ELR (cell line): ENCODE data around the gene FLT1.
A peak's percentile ranks its signal among the peaks of the same experiment; 100 is the strongest.

Experiments
- DNase-seq: peaks from one replicate; pipeline ENCODE4 v3.0.0-alpha.2; 2015; ENCODE audit warnings: low read depth

Gene FLT1

DNA sequence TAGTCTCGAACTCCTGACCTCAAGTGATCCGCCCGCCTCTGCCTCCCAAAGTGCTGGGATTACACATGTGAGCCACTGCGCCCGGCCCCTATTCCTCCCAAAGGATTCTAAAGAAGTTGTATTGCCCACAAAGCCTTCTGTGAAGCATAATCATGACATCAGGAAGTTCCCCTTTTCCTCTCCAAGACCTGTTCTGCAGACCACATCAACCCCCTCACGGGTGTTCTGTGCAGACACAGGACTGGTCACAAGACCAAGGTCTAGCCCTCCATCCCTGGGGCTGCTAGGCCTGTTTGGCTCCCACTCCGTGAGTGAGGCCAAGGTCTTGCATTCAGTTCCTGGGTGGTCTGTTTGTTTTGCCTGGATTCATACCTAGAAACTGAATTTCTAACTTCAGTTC lies 178.1 kb downstream of the FLT1 start:
- no peak for DNase-seq

DNA sequence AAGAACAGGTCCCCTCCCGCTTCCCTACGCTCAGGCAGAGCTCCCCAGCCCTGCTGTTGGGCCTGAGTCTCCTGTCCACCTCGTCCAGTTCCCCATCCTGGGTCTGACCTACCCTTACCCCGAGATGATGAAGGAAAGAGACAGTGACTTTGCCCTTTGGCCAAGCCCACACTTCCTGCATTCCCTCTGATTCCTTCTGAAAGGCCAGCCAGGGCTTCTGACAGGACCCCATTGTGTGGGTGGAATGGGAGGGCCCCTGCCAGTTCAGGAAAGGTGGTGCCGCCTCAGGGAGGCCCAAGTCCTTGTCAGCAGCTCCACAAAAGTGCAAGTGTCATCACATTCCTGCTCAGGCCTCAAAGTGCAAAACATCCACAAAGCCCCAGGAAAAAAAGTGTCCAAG lies 178.8 kb downstream of the FLT1 start:
- no peak for DNase-seq

DNA sequence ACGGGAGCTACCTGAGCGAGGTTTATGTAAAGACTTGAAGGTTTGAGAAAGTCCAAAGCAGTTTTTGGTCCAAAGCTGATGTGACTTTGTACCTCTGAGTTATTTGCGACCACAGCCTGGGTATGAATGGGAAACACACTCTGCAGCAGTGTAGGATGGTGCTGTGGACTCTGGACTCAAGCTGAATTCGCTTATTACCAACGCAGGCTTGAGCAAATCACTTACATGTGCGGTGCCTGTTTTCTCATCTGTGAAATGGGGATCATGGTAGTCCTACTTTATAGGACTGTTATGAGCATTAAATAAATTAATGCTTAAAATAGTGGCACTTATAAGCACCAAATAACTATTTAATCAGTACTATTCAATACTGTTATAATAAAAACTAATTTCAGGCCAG lies 180.0 kb downstream of the FLT1 start:
- DNase-seq = no peak

GRCh38 chr13:28313579-28313978 lies 181.3 kb downstream of the FLT1 start:
- DNase-seq = peak; percentile 76

GRCh38 chr13:28306325-28306724 lies 188.6 kb downstream of the FLT1 start:
- no peak for DNase-seq

DNA sequence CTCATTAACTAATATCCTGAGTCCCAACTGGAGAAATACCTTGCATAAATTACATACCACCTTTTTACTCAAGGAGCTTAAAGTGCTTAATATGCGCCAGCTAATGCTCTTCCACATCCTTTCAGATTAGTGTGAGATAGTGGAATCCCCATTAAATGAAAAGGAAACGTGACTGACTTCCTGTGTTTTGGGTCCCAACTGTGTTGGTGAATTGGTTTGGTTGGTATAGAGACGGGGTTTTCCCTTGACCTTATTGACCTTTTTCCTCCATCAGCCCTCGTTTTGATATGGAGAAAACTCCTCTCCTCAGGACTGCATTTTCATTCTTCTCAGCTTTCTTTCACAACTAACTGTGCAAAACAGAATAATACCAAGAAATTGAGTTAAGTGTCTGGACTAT lies 193.1 kb downstream of the FLT1 start:
- no peak for DNase-seq

- no peak for DNase-seq
Measured at GRCh38 chr13:28299916-28300315, 195.0 kb downstream of the FLT1 start.

GRCh38 chr13:28297341-28297740 lies 197.6 kb downstream of the FLT1 start:
- DNase-seq = no peak

DNA sequence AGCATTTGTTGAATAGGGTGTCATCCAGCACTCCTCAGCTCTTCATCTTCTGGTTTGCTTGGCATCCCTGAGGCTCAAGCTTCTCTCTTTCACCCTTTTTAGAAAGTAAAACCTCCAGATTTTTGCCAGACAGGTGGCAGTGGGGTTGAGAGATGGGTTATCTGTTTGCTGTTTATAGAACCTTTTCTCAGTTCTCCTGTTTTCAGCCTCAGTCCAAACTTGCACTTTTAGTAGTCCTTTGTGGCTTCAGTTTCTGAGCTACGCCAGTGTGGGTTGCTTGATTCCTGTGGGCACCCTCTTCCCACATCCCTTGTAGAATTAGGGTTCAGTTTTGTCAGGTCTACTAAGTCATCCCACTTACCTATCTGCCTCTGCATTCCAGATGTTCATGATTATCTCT lies 208.7 kb downstream of the FLT1 start:
- no peak for DNase-seq

DNA sequence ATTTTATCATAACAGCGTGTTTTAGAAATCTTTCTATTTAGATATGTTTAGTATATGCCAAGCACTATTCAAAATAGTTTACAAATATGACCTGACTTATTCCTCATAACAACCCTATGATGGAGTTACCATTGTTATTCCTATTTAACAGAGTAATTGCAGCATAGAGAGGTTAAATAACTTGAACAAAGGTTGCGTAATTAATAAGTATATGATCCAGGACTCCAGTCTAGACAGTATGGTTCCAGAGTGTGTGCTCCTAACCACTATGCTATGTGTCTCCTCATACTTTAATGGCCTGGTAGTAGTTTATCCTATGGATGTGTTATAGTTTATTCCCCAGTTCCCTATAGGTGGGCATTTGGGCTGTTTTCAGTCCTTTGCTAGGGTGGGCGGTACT lies 211.3 kb downstream of the FLT1 start:
- DNase-seq = no peak

GRCh38 chr13:28282451-28282850 lies 212.5 kb downstream of the FLT1 start:
- no peak for DNase-seq

- peak; percentile 18 for DNase-seq
Measured at GRCh38 chr13:28273919-28274318, 221.0 kb downstream of the FLT1 start.

DNA sequence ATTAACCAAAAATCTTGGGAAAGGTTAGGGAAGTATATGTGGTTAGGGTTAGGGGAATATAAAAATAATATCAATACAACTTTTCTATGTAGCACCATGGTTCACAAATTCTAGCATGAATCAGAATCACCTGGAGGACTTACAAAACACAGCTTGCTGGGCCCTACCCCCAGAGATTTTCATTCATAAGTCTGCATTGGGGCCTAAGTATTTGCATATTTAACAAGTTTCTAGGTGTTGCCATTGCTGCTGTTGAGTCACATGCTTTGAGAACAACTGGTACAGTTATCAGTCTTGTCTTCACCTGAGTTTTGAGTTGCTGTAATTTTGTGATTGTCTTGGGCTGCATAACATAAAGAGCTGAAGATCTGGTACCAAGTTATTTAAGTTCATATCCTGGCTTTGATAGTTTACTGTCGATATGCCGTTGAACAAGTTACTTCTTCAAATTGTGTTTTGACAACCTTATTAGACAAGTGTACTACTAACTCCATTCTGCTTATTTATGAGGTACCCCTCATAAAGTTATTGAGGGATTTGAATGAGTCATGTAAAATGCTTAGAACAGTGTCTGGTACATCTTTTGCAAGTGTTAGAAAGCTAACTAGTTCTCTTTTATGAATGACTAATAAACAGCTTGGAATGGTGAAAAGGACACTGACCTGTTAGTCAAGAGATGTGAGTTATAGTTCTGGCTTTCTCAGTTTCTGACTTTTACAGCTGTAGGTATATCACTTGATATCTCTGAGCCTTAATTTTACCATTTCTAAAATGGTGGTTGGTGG lies 223.7 kb downstream of the FLT1 start:
- no peak for DNase-seq

- DNase-seq = no peak
Measured at GRCh38 chr13:28268800-28269223, 226.1 kb downstream of the FLT1 start.

GRCh38 chr13:28267497-28267896 lies 227.4 kb downstream of the FLT1 start:
- DNase-seq = no peak

DNA sequence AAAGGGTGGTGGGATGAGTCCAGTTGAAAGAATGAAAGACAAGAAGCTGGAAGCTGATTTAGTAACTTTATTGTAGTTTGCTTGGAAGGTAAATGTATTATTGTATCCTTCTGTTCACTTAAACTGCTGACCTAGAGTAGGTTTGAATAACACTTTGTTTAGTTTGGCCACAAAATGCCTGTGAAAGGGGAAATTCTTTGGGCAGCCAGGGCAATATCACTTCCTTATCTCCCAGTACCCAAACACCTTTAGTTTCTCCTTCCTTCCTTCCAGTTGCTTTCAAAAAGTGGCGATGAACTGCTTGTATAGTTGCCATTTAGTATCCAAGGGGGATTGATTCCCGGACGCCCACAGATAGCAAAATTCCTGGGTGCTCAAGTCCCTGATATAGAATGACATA lies 236.5 kb downstream of the FLT1 start:
- no peak for DNase-seq

DNA sequence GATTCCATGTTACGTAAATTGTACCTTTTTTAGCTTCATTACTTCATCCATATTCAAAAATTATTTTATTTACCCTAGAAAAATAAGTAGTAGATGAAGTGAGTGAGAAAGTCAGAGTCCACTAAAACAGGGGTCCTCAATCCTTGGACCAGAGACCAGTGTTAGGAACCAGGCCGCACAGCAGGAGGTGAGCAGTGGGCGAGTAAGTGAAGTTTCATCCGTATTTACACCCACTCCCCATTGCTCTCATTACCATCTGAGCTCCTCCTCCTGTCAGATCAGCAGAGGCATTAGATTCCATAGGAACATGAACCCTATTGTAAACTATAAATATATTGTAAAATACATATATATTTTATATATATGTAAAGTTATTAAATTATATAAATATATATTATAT lies 237.6 kb downstream of the FLT1 start:
- no peak for DNase-seq

- DNase-seq = no peak
Measured at GRCh38 chr13:28252547-28252946, 242.4 kb downstream of the FLT1 start.

DNA sequence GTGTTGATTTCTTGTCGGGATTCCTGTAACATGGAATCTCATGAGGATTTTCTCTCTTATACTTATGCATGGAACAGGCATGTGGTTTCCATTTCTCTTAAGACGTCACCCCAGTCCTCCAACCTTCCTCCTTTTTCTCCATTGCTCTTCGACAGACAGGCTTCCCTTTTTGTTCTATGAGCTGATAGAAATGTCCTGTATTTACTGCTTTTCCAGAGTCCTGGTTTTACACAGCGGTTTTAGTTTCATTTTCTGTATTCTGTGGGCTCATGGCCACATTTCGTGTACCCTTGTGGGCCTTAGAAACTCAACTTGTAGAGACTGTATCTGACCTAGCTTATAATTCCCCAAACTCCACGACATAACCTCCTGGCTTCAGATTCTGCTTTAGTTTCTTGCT lies 243.5 kb downstream of the FLT1 start:
- DNase-seq = no peak

GRCh38 chr13:28250542-28250941 lies 244.4 kb downstream of the FLT1 start:
- no peak for DNase-seq
